Coronary artery (tissue), 2 donors: ENCODE data around the gene CPNE2.

Source experiments
- DNase-seq: peaks from one replicate; pipeline ENCODE4 v3.0.0-alpha.2; 2017; ENCODE audit warnings: low spot score
- H3K27ac ChIP-seq, 2 donors: fragments of 200-600 bp; sonication (generic); one replicate each; pipeline ENCODE4 v1.5.1; 2016 to 2019
- H3K4me3 ChIP-seq: fragments of 200-600 bp; sonication (generic); 2 replicates; pipeline ENCODE4 v1.5.1; 2016; ENCODE audit warnings: mild to moderate bottlenecking, moderate library complexity
- TF ChIP-seq, protein P1 (sequence below): fragments of 200-600 bp; sonication (generic); IDR thresholded peaks from one replicate; pipeline ENCODE4 v1.5.1; 2019; ENCODE audit warnings: antibody characterized with exemption

The CPNE2 gene

DNA sequence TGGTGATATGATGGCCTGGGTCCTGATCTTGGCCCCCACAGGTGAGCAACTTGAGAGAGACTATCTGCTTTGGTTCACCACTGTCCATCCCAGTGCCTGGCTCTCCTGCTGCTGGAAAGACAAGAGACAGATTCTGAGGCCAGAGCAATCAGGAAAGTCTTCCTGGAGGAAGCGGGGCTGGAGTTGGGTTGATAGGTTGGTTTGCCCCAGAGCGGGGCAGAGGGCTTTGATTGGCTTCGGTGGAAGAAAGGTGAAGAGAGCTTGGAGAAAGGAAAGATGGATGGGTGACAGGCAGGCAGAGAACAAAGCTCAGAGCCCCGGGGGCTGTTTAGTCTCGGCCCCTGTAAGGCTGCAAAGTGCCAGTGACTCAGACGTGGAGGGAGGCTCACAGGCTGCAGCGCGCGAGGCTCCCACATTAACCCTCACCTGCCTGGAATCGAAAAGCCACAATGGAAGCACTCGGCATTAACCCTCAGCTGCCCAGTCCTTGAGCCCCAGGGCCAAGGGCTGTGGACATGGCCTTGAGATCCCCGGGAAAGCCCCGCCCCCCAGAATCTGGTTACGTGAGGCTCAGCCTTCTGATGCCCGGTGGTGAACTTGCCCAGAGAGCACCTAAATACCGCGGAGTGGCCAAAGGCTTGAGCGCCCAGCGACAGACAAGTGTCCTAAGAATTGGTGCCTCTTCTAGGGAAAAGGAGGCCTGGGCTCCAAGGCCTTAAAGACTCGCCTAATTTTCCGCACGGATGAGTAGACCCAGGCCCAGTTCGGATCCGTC is 996 bp upstream of the CPNE2 start:
- Histone ChIP-seq H3K4me3 (peak overlapping the region; percentile 94), H3K27ac (peak overlapping the region; percentile 80 to 92)
- DNase-seq: peak; percentile 79
- TF ChIP-seq, protein P1, sequence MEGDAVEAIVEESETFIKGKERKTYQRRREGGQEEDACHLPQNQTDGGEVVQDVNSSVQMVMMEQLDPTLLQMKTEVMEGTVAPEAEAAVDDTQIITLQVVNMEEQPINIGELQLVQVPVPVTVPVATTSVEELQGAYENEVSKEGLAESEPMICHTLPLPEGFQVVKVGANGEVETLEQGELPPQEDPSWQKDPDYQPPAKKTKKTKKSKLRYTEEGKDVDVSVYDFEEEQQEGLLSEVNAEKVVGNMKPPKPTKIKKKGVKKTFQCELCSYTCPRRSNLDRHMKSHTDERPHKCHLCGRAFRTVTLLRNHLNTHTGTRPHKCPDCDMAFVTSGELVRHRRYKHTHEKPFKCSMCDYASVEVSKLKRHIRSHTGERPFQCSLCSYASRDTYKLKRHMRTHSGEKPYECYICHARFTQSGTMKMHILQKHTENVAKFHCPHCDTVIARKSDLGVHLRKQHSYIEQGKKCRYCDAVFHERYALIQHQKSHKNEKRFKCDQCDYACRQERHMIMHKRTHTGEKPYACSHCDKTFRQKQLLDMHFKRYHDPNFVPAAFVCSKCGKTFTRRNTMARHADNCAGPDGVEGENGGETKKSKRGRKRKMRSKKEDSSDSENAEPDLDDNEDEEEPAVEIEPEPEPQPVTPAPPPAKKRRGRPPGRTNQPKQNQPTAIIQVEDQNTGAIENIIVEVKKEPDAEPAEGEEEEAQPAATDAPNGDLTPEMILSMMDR: no peak

DNA sequence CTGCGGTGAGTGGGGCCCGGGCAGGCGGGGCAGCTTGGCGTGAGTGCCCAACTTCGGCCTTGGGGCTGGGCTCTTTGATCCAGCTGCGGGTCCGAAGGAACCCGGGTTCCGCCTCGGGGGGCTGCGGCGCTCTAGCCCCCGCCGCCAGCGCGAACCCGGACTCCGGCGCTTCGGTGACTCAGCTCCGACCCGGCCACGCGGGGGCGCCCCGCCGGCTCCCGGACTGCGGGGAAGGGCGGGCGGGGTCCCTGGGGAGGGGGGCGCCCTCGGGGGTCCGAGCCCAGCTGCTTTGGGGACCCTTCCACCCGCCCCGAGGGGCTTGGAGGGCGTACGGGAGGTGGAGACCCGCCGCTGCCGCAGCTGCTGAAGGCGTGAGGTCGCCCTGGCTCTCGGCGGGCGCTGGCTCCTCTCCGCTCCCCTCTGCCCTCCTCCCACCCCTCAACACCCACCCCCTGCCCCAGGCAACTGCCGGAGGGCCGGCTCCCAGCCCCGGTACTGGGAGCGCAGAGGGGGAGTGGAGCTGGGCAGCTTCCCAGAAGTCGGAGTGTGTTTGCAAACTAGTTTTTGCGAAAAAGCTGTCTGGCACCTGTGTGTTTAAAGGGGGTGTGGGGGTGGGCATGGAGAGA is 516 bp downstream of the CPNE2 start:
- H3K27ac ChIP-seq: peak overlapping the region; percentile 80 to 92
- no peak for DNase-seq
- peak overlapping the region; percentile 94 for H3K4me3 ChIP-seq
- TF ChIP-seq, protein P1: peak; percentile 65

DNA sequence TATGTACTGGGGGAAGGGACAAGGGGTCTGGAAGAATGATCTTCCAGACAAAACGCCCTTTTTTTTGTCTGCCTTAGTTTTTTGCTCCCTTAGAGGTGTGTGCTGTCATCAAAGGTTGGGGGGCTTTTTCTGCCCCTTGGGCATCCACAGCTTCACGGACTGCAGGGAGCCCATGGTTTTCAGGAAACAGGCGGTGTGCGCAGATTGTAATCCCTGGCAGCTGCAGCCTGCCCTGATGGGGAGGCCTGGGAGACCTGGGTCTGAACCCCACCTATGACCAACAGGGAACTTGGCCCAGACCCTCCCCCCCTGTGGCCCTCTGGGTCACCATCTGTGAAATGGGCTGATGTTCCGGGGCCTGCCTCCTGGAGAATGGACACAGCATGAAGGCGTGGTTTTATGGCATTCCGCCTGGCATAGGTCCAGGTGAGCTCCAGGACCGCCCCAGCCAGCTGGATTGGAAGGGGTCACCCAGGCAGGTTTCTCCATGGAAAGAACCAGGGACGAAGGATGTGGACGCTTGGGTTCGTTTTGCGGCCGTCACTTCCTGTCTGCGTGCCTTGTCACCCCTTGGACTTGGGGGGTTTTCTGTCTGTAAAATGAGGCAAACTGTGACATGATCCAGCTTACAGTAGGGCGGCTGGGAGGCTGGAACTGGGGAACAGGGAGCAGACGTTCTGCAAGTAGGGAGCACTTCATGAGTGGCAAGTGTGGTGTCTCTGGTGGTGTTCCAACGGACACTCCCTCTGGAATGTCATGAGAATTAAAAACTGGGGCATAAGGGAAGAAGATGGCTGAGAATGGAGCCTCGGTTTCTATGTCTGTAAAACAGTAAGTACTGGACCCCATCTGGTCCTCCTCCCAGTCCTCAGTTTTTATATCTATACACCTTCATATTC is 1.5 kb downstream of the CPNE2 start:
- TF ChIP-seq, protein P1: no peak
- peak overlapping the region in 1 of 2 donors; percentile 14 for H3K27ac ChIP-seq
- peak overlapping the region; percentile 94 for H3K4me3 ChIP-seq
- DNase-seq: no peak

DNA sequence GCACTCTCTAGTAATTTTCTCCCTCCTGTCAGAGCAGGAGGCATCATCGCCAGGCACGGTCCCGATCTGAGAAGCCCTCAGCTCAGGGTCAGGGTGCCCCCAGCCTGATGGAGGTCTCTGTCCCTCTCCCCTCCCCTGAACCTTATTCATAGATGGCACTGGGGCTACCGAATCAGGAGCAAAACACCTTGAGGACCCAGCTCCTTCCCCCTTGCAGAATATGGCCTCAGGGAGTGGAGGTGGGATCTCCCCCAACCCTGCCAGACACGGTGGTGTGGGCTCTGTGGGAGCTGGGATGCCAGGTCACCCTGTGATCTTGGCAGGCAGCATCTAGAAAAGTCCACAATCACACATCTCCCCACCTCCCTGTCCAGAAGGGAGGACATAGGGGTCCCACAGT is 2.5 kb downstream of the CPNE2 start:
- TF ChIP-seq, protein P1: no peak
- no peak overlapping the region for H3K27ac ChIP-seq
- H3K4me3 ChIP-seq: no peak overlapping the region
- DNase-seq: no peak

DNA sequence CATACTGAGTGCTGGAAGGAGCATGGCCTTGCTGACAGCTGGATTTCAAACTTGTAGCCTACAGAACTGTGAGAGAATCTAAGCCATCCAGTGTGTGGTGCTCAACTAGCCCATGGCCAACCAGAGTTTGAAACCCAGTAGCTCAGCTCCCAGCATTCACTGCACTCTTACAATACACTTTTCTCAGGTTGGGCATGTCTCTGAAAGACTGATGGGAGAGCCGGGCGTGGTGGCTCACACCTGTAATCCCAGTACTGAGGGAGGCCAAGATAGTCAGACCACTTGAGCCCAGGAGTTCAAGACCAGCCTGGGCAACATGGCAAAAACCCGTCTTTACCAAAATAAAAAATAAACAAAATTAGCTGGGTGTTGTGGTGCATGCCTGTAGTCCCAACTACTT is 3.8 kb downstream of the CPNE2 start:
- no peak overlapping the region for H3K27ac ChIP-seq
- no peak for DNase-seq
- H3K4me3 ChIP-seq: no peak overlapping the region
- TF ChIP-seq, protein P1: no peak

DNA sequence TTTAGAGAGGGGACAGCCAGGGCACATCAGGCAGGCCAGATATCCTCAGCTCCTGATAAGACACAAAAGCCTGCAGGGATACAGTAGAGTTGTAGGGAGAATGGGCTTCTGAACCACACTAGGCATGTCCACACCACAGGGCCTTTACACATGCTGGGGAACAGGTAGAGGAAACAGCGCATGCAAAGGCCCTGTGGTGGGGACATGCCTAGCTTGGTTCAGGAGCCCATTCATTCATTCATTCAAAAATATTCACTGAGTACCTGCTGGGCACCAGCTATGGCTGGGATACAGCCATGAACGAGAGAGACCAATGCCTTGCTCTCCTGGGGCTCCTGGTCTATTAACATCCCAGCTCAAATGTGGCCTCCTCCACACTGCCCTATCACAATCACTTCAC is 4.4 kb downstream of the CPNE2 start:
- DNase-seq: no peak
- Histone ChIP-seq H3K4me3 (no peak overlapping the region), H3K27ac (no peak overlapping the region)
- TF ChIP-seq, protein P1: no peak
